Caco-2 (cell line): Measurements from ENCODE around the gene TRAF2. TPM values are rescaled to one million over a fixed set of nuclear protein-coding genes. Genes with fewer than 3 reads are reported as not detected.

ENCODE experiments used
- BruUV-seq: library from RNA; stranded (reverse); fragments of 400-500 nt; replicated peaks from 2 replicates; lab custom pipeline; 2021; lab: Mats Ljungman, UMichigan
- CTCF ChIA-PET: fragments of 300-600 bp; sonication (Branson Sonifier 250); formaldehyde crosslinking; loops from one replicate; lab custom pipeline; 2022; ENCODE audit warnings: antibody characterized with exemption; lab: Charles Lee
- POLR2A ChIA-PET: fragments of 300-600 bp; sonication (Branson Sonifier 250); formaldehyde crosslinking; loops from one replicate; lab custom pipeline; 2022; ENCODE audit warnings: antibody characterized with exemption; lab: Charles Lee
- DNase-seq, 2 experiments: peaks; one replicate each; pipeline versions ENCODE4 v3.0.0 to v3.0.0-alpha.2; 2020 to 2022
- H3K27me3 ChIP-seq: replicated peaks from 2 replicates; pipeline ENCODE4 v1.6.0; 2011; ENCODE audit warnings: low read length; ENCODE audit not compliant: control insufficient read depth, insufficient read depth
- H3K36me3 ChIP-seq: 2 replicates; pipeline ENCODE4 v1.5.1; 2011; ENCODE audit warnings: low read length; ENCODE audit not compliant: control insufficient read depth, insufficient read depth
- H3K4me1 ChIP-seq: fragments of 250-450 bp; sonication (Bioruptor Pico); 2 replicates; pipeline ENCODE4 v1.5.1; 2020; ENCODE audit warnings: mild to moderate bottlenecking
- H3K4me3 ChIP-seq: 2 replicates; pipeline ENCODE4 v1.5.1; 2011; ENCODE audit warnings: low read depth, mild to moderate bottlenecking, control low read depth, low read length
- H3K9me3 ChIP-seq: fragments of 250-450 bp; sonication (Bioruptor Pico); 2 replicates; pipeline ENCODE4 v1.5.1; 2020; ENCODE audit warnings: mild to moderate bottlenecking, moderate library complexity
- H3K27ac Mint-ChIP-seq: one replicate; pipeline ENCODE4 v1.8.0; 2022; ENCODE audit warnings: mixed read lengths; ENCODE audit not compliant: unreplicated experiment
- H3K27me3 Mint-ChIP-seq: one replicate; pipeline ENCODE4 v1.8.0; 2022; ENCODE audit warnings: mixed read lengths; ENCODE audit not compliant: insufficient read depth, unreplicated experiment
- H3K36me3 Mint-ChIP-seq: one replicate; pipeline ENCODE4 v1.8.0; 2022; ENCODE audit warnings: mild to moderate bottlenecking, mixed read lengths; ENCODE audit not compliant: insufficient read depth, unreplicated experiment
- H3K4me1 Mint-ChIP-seq: one replicate; pipeline ENCODE4 v1.8.0; 2022; ENCODE audit warnings: low read depth, mixed read lengths; ENCODE audit not compliant: unreplicated experiment
- H3K4me3 Mint-ChIP-seq: one replicate; pipeline ENCODE4 v1.8.0; 2022; ENCODE audit warnings: mild to moderate bottlenecking, moderate library complexity, mixed read lengths; ENCODE audit not compliant: unreplicated experiment
- H3K9me3 Mint-ChIP-seq: one replicate; pipeline ENCODE4 v1.8.0; 2022; ENCODE audit warnings: mixed read lengths; ENCODE audit not compliant: unreplicated experiment
- CTCF ChIP-seq, 2 experiments: fragments of 200-600 bp in 1 of 2; IDR thresholded peaks; 1 replicate in 1 of 2; 2 replicates in 1 of 2; pipeline versions ENCODE4 v1.5.1 to v1.8.0; 2011 to 2022; ENCODE audit warnings: antibody characterized with exemption in 1 of 2, control low read depth in 1 of 2, inconsistent platforms in 1 of 2, low read depth in 1 of 2, low read length in 1 of 2, mild to moderate bottlenecking in 1 of 2, moderate library complexity in 1 of 2; ENCODE audit not compliant: insufficient read depth in 1 of 2, severe bottlenecking in 1 of 2, unreplicated experiment in 1 of 2
- intact Hi-C: fragments of 100-400 bp; cut with micrococcal nuclease; formaldehyde crosslinking; loops from one replicate; pipeline ENCODE4 v1.10.0; 2022; ENCODE audit not compliant: unreplicated experiment
- total RNA-seq: library from RNA; stranded (reverse); gene quantifications from 2 replicates; pipeline ENCODE4 v1.2.3, GENCODE V29; 2022

The TRAF2 gene
- total RNA-seq, 1 experiment from 2014 or later: 41.7 TPM

DNA sequence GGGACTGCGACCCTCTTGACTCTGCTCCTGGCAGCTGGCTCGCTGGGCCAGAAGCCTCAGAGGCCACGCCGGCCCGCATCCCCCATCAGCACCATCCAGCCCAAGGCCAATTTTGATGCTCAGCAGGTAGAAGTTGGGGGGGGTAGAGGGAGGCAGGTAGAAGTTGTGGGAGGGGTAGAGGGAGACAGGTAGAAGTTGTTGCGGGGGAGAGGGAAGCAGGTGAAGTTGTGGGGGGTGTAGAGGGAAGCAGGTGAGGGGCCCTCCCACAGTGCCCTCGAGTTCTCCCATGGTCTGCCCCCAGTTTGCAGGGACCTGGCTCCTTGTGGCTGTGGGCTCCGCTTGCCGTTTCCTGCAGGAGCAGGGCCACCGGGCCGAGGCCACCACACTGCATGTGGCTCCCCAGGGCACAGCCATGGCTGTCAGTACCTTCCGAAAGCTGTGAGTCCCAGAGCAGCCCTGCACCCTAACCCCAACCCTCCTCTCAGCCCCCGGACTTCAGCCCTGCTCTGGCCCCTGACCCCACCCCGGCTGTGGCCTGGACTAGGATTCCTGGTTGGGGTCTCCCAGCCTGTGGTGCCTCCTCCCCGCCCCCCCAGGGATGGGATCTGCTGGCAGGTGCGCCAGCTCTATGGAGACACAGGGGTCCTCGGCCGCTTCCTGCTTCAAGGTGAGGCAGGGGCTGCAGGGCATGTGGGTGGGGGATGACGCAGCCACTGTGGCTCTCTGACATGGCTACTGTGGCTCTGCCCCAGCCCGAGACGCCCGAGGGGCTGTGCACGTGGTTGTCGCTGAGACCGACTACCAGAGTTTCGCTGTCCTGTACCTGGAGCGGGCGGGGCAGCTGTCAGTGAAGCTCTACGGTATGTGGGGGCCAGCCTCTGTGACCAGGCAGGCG, 59.3 kb downstream of the TRAF2 start:
- Histone ChIP-seq H3K36me3 (no peaks in the 10 kb centered on the region), H3K27me3 (no peaks in the 10 kb centered on the region), H3K9me3 (no peaks in the 10 kb centered on the region), H3K4me1 (peaks cover 48% of the 10 kb centered on the region), H3K4me3 (no peak overlapping the region)
- no peak for DNase-seq
- peak overlapping the region; percentile 71 for H3K4me3 Mint-ChIP-seq
- intact Hi-C loops: loop anchor here (5.0 to 10.0 kb wide), 2 partner anchors 101 to 158 kb away; partner anchors contain the start of genes AJM1 and PHPT1
- no peak for TF ChIP-seq CTCF (IDR thresholded peaks at IDR 0.05; ENCODE audit: insufficient read depth in 1 of 2, low read depth in 1 of 2, low read length in 1 of 2, severe bottlenecking in 1 of 2, unreplicated experiment in 1 of 2)
- H3K9me3 Mint-ChIP-seq: no peaks in the 10 kb centered on the region
- H3K36me3 Mint-ChIP-seq: peaks cover 57% of the 10 kb centered on the region
- ChIA-PET CTCF (interaction anchor here (0.6 kb wide), 1 partner anchor 10 kb away, joined by 3 read pairs; no protein-coding TSS in a partner anchor), POLR2A (no interaction called here)
- H3K4me1 Mint-ChIP-seq: no peaks in the 10 kb centered on the region
- H3K27me3 Mint-ChIP-seq: no peaks in the 10 kb centered on the region
- no TSS peak for BruUV-seq
- H3K27ac Mint-ChIP-seq: peak overlapping the region; percentile 39

- DNase-seq: no peak
These were observed 60.1 kb downstream of the TRAF2 start for GRCh38 chr9:136946228-136947027.

More at GRCh38 chr9:136946228-136947027, 60.1 kb downstream of the TRAF2 start:
- H3K4me3 Mint-ChIP-seq: no peak overlapping the region
- H3K4me1 Mint-ChIP-seq: no peaks in the 10 kb centered on the region
- POLR2A ChIA-PET: no interaction called here
- Histone ChIP-seq H3K4me3 (no peak overlapping the region), H3K9me3 (no peaks in the 10 kb centered on the region), H3K27me3 (no peaks in the 10 kb centered on the region), H3K4me1 (peaks cover 53% of the 10 kb centered on the region), H3K36me3 (no peaks in the 10 kb centered on the region)
- no peak overlapping the region for H3K27ac Mint-ChIP-seq
- intact Hi-C loops: loop anchor here (5.0 to 10.0 kb wide), 2 partner anchors 102 to 159 kb away; partner anchors contain the start of genes AJM1 and PHPT1
- no peak for TF ChIP-seq CTCF (IDR thresholded peaks at IDR 0.05; ENCODE audit: insufficient read depth in 1 of 2, low read depth in 1 of 2, low read length in 1 of 2, severe bottlenecking in 1 of 2, unreplicated experiment in 1 of 2)
- CTCF ChIA-PET: interaction anchor here (0.6 to 1.2 kb wide), 2 partner anchors 51 to 82 kb away, joined by 3 to 4 read pairs; no protein-coding TSS in a partner anchor
- BruUV-seq: no TSS peak
- peaks cover 49% of the 10 kb centered on the region for H3K36me3 Mint-ChIP-seq
- no peaks in the 10 kb centered on the region for H3K9me3 Mint-ChIP-seq
- no peaks in the 10 kb centered on the region for H3K27me3 Mint-ChIP-seq
